HL-60/S4 treated with retinoic acid at 250 ng/mL for 4 days and 3 days (cell line): Measurements from ENCODE around the gene COL24A1.
"Not testable (repeated sequence)": the region's sequence is repeated elsewhere in the genome, so short reads cannot be mapped to it uniquely, and the experiment has no call there.

Experiments
- in situ Hi-C: fragments of 300-500 bp; cut with MboI; formaldehyde crosslinking; loops from 2 replicates; pipeline ENCODE4 v1.7.0; 2022; ENCODE audit warnings: low sequenced_read_pairs

The COL24A1 gene

GRCh38 chr1:85911742-85912141 lies 244.8 kb downstream of the COL24A1 start:
- in situ Hi-C loops, result no loop called here

- in situ Hi-C loops, result no loop called here
Observed at GRCh38 chr1:85900921-85901320, 255.7 kb downstream of the COL24A1 start.

GRCh38 chr1:85898861-85899260 lies 257.7 kb downstream of the COL24A1 start:
- in situ Hi-C loops, result no loop called here

- in situ Hi-C loops, result no loop called here
Observed at GRCh38 chr1:85894651-85895050, 261.9 kb downstream of the COL24A1 start.

GRCh38 chr1:85892366-85892765 lies 264.2 kb downstream of the COL24A1 start:
- in situ Hi-C loops, result no loop called here

GRCh38 chr1:85889870-85890269 lies 266.7 kb downstream of the COL24A1 start:
- in situ Hi-C loops, result no loop called here

GRCh38 chr1:85888921-85889320 lies 267.7 kb downstream of the COL24A1 start:
- in situ Hi-C loops, result no loop called here

- in situ Hi-C loops, result no loop called here
Observed at GRCh38 chr1:85884372-85885035, 272.1 kb downstream of the COL24A1 start.

- in situ Hi-C loops, result no loop called here
Observed at GRCh38 chr1:85867189-85867588, 289.4 kb downstream of the COL24A1 start.

- in situ Hi-C loops, result no loop called here
Observed at GRCh38 chr1:85865213-85865612, 291.4 kb downstream of the COL24A1 start.

- in situ Hi-C loops, result no loop called here
Observed at GRCh38 chr1:85864727-85865126, 291.8 kb downstream of the COL24A1 start.

- in situ Hi-C loops, result not testable (repeated sequence)
Observed at GRCh38 chr1:85863639-85864038, 292.9 kb downstream of the COL24A1 start.

- in situ Hi-C loops, result no loop called here
Observed at GRCh38 chr1:85862456-85862855, 294.1 kb downstream of the COL24A1 start.

- in situ Hi-C loops, result no loop called here
Observed at GRCh38 chr1:85857991-85858390, 298.6 kb downstream of the COL24A1 start.

- in situ Hi-C loops, result no loop called here
Observed at GRCh38 chr1:85850238-85850637, 306.3 kb downstream of the COL24A1 start.

- in situ Hi-C loops, result no loop called here
Observed at GRCh38 chr1:85849660-85850059, 306.9 kb downstream of the COL24A1 start.

- in situ Hi-C loops, result no loop called here
Observed at GRCh38 chr1:85847356-85847755, 309.2 kb downstream of the COL24A1 start.

GRCh38 chr1:85846706-85847105 lies 309.9 kb downstream of the COL24A1 start:
- in situ Hi-C loops, result no loop called here

GRCh38 chr1:85839459-85839858 lies 317.1 kb downstream of the COL24A1 start:
- in situ Hi-C loops, result no loop called here

- in situ Hi-C loops, result no loop called here
Observed at GRCh38 chr1:85838238-85838637, 318.3 kb downstream of the COL24A1 start.

- in situ Hi-C loops, result no loop called here
Observed at GRCh38 chr1:85836736-85837135, 319.8 kb downstream of the COL24A1 start.

GRCh38 chr1:85833165-85833564 lies 323.4 kb downstream of the COL24A1 start:
- in situ Hi-C loops, result not testable (repeated sequence)

- in situ Hi-C loops, result no loop called here
Observed at GRCh38 chr1:85830837-85831236, 325.7 kb downstream of the COL24A1 start.
